ENCODE measurements around the gene CLEC4E.
A peak's percentile ranks its signal among the peaks of the same experiment; 100 is the strongest.
"Not testable (repeated sequence)": the region's sequence is repeated elsewhere in the genome, so short reads cannot be mapped to it uniquely, and the experiment has no call there.

The CLEC4E gene

GRCh38 chr12:8537820-8538219 lies 2.9 kb downstream of the CLEC4E start:
- DNase-seq (ENCODE audit: low read depth in 2 of 2) = not testable (repeated sequence)

- DNase-seq (ENCODE audit: low read depth in 2 of 2) = no peak
Observed at GRCh38 chr12:8532045-8532444, 8.7 kb downstream of the CLEC4E start.

- no peak for DNase-seq (ENCODE audit: low read depth in 2 of 2)
Observed at GRCh38 chr12:8527250-8528130, 13.2 kb downstream of the CLEC4E start.

GRCh38 chr12:8519171-8519570 lies 21.5 kb downstream of the CLEC4E start:
- no peak for DNase-seq (ENCODE audit: low read depth in 2 of 2)

GRCh38 chr12:8517971-8518370 lies 22.7 kb downstream of the CLEC4E start:
- no peak for DNase-seq (ENCODE audit: low read depth in 2 of 2)

GRCh38 chr12:8513256-8513655 lies 27.4 kb downstream of the CLEC4E start, which contains the start of gene CLEC4D:
CLEC4D (plus strand) TSS chr12:8513503; CDS start chr12:8513733, 230 bp downstream.
- no peak for DNase-seq (ENCODE audit: low read depth in 2 of 2)

- no peak for DNase-seq (ENCODE audit: low read depth in 2 of 2)
Observed at GRCh38 chr12:8508910-8509841, 31.5 kb downstream of the CLEC4E start.

- DNase-seq (ENCODE audit: low read depth in 2 of 2) = no peak
Observed at GRCh38 chr12:8508223-8508622, 32.5 kb downstream of the CLEC4E start.

- DNase-seq (ENCODE audit: low read depth in 2 of 2) = no peak
Observed at GRCh38 chr12:8507596-8507995, 33.1 kb downstream of the CLEC4E start.

- no peak for DNase-seq (ENCODE audit: low read depth in 2 of 2)
Observed at GRCh38 chr12:8504351-8504750, 36.4 kb downstream of the CLEC4E start.

- no peak for DNase-seq (ENCODE audit: low read depth in 2 of 2)
Observed at GRCh38 chr12:8501720-8502119, 39.0 kb downstream of the CLEC4E start.

- DNase-seq (ENCODE audit: low read depth in 2 of 2) = no peak
Observed at GRCh38 chr12:8499616-8500015, 41.1 kb downstream of the CLEC4E start.

GRCh38 chr12:8496074-8496473 lies 44.6 kb downstream of the CLEC4E start:
- not testable (repeated sequence) for DNase-seq (ENCODE audit: low read depth in 2 of 2)

- DNase-seq (ENCODE audit: low read depth in 2 of 2) = not testable (repeated sequence)
Observed at GRCh38 chr12:8495671-8496070, 45.0 kb downstream of the CLEC4E start.

- peak in 1 of 2 donors; percentile 14 for DNase-seq (ENCODE audit: low read depth in 2 of 2)
Observed at GRCh38 chr12:8493084-8493483, 47.6 kb downstream of the CLEC4E start.

GRCh38 chr12:8491646-8492530 lies 48.8 kb downstream of the CLEC4E start:
- no peak for DNase-seq (ENCODE audit: low read depth in 2 of 2)
